ENCODE measurements around the gene GPI. TPM values are rescaled to one million over a fixed set of nuclear protein-coding genes. Genes with fewer than 3 reads are reported as not detected.
"Not testable (repeated sequence)": the region's sequence is repeated elsewhere in the genome, so short reads cannot be mapped to it uniquely, and the experiment has no call there.

Gene GPI
- total and polyA plus RNA-seq, 2 experiments from 2014 or later: 196 to 299 TPM

- no peak overlapping the region for H3K4me3 ChIP-seq
- in situ Hi-C loops (cut with MboI): no loop called here
- no peaks in the 10 kb centered on the region for H3K9me3 ChIP-seq (ENCODE audit: low read depth)
- H3K4me1 ChIP-seq (ENCODE audit: insufficient read depth): no peaks in the 10 kb centered on the region
- no peak for DNase-seq
- no peak overlapping the region for H2AFZ ChIP-seq
- H3K79me2 ChIP-seq (ENCODE audit: insufficient read depth): peaks cover 19% of the 10 kb centered on the region
- H3K9me2 ChIP-seq (ENCODE audit: insufficient read depth): no peaks in the 10 kb centered on the region
- H3K27me3 ChIP-seq (replicated peaks; ENCODE audit: insufficient read depth): no peaks in the 10 kb centered on the region
- H3F3A ChIP-seq (ENCODE audit: insufficient read depth): no peaks in the 10 kb centered on the region
- H3K27ac ChIP-seq: no peak overlapping the region
- H3K4me2 ChIP-seq (ENCODE audit: unreplicated experiment): no peak overlapping the region
- H4K20me1 ChIP-seq (ENCODE audit: insufficient read depth): no peaks in the 10 kb centered on the region
- no peak for TF ChIP-seq EZH2 (IDR thresholded peaks at IDR 0.05; ENCODE audit: insufficient read depth, poor library complexity, severe bottlenecking)
- TF ChIP-seq EZH2phosphoT487 (IDR thresholded peaks at IDR 0.05; ENCODE audit: insufficient read depth, low read depth): no peak
- H3K36me3 ChIP-seq (ENCODE audit: low read depth): peaks cover 35% of the 10 kb centered on the region; the same call in 1 of the 2 replicates
- H3K9ac ChIP-seq: no peak overlapping the region
Observed at GRCh38 chr19:34391813-34392212, 26.8 kb downstream of the GPI start.

GRCh38 chr19:34393031-34393430 is 28.0 kb downstream of the GPI start:
- Histone ChIP-seq H3K79me2 (ENCODE audit: insufficient read depth) (peaks cover 19% of the 10 kb centered on the region), H3K36me3 (ENCODE audit: low read depth) (peaks cover 29% of the 10 kb centered on the region; the same call in 1 of the 2 replicates), H2AFZ (no peak overlapping the region), H3K9ac (no peak overlapping the region), H3K27ac (no peak overlapping the region), H3F3A (ENCODE audit: insufficient read depth) (no peaks in the 10 kb centered on the region), H3K27me3 (replicated peaks; ENCODE audit: insufficient read depth) (no peaks in the 10 kb centered on the region), H3K9me3 (ENCODE audit: low read depth) (no peaks in the 10 kb centered on the region), H4K20me1 (ENCODE audit: insufficient read depth) (no peaks in the 10 kb centered on the region), H3K4me1 (ENCODE audit: insufficient read depth) (no peaks in the 10 kb centered on the region), H3K4me3 (no peak overlapping the region), H3K9me2 (ENCODE audit: insufficient read depth) (no peaks in the 10 kb centered on the region), H3K4me2 (ENCODE audit: unreplicated experiment) (no peak overlapping the region)
- in situ Hi-C loops (cut with MboI): no loop called here
- DNase-seq: no peak
- WGBS, 2 experiments (ENCODE audit: low coverage in 1 of 2, low lambda C conversion rate in 2 of 2, missing lambda C conversion rate in 2 of 2): 90 to 92% methylated on average over 9 to 11 of the region's 11 CpGs
- TF ChIP-seq EZH2phosphoT487 (IDR thresholded peaks at IDR 0.05; ENCODE audit: insufficient read depth, low read depth): no peak
- TF ChIP-seq EZH2 (IDR thresholded peaks at IDR 0.05; ENCODE audit: insufficient read depth, poor library complexity, severe bottlenecking): no peak

GRCh38 chr19:34393629-34394028 is 28.6 kb downstream of the GPI start:
- Histone ChIP-seq H2AFZ (no peak overlapping the region), H3K9ac (no peak overlapping the region), H3K9me3 (ENCODE audit: low read depth) (no peaks in the 10 kb centered on the region), H3K4me2 (ENCODE audit: unreplicated experiment) (no peak overlapping the region), H3K4me3 (no peak overlapping the region), H3K36me3 (ENCODE audit: low read depth) (peaks cover 28% of the 10 kb centered on the region; the same call in 1 of the 2 replicates), H3K27ac (no peak overlapping the region), H3K9me2 (ENCODE audit: insufficient read depth) (no peaks in the 10 kb centered on the region), H4K20me1 (ENCODE audit: insufficient read depth) (no peaks in the 10 kb centered on the region), H3K27me3 (replicated peaks; ENCODE audit: insufficient read depth) (no peaks in the 10 kb centered on the region), H3K79me2 (ENCODE audit: insufficient read depth) (peaks cover 19% of the 10 kb centered on the region), H3F3A (ENCODE audit: insufficient read depth) (no peaks in the 10 kb centered on the region), H3K4me1 (ENCODE audit: insufficient read depth) (no peaks in the 10 kb centered on the region)
- no peak for DNase-seq
- 90 to 93% methylated on average over 10 to 14 of the region's 14 CpGs for WGBS, 2 experiments (ENCODE audit: low coverage in 1 of 2, low lambda C conversion rate in 2 of 2, missing lambda C conversion rate in 2 of 2)
- no peak for TF ChIP-seq EZH2 (IDR thresholded peaks at IDR 0.05; ENCODE audit: insufficient read depth, poor library complexity, severe bottlenecking)
- no peak for TF ChIP-seq EZH2phosphoT487 (IDR thresholded peaks at IDR 0.05; ENCODE audit: insufficient read depth, low read depth)
- in situ Hi-C loops (cut with MboI): no loop called here

GRCh38 chr19:34397853-34398252 is 32.9 kb downstream of the GPI start:
- 69 to 91% methylated on average over 1 of the region's 1 CpG for WGBS, 2 experiments (ENCODE audit: low coverage in 1 of 2, low lambda C conversion rate in 2 of 2, missing lambda C conversion rate in 2 of 2)
- no peak for DNase-seq
- TF ChIP-seq EZH2phosphoT487 (IDR thresholded peaks at IDR 0.05; ENCODE audit: insufficient read depth, low read depth) (no peak), EZH2 (IDR thresholded peaks at IDR 0.05; ENCODE audit: insufficient read depth, poor library complexity, severe bottlenecking) (no peak)
- Histone ChIP-seq H3K4me3 (no peak overlapping the region), H3K4me1 (ENCODE audit: insufficient read depth) (no peaks in the 10 kb centered on the region), H3K36me3 (ENCODE audit: low read depth) (peaks cover 16% of the 10 kb centered on the region), H3K9ac (no peak overlapping the region), H3K79me2 (ENCODE audit: insufficient read depth) (no peaks in the 10 kb centered on the region), H3K27ac (no peak overlapping the region), H3K4me2 (ENCODE audit: unreplicated experiment) (no peak overlapping the region), H3F3A (ENCODE audit: insufficient read depth) (peaks cover 8% of the 10 kb centered on the region), H3K27me3 (replicated peaks; ENCODE audit: insufficient read depth) (no peaks in the 10 kb centered on the region), H4K20me1 (ENCODE audit: insufficient read depth) (no peaks in the 10 kb centered on the region), H2AFZ (no peak overlapping the region), H3K9me3 (ENCODE audit: low read depth) (no peaks in the 10 kb centered on the region), H3K9me2 (ENCODE audit: insufficient read depth) (no peaks in the 10 kb centered on the region)
- in situ Hi-C loops (cut with MboI): no loop called here

- WGBS, 2 experiments (ENCODE audit: low coverage in 1 of 2, low lambda C conversion rate in 2 of 2, missing lambda C conversion rate in 2 of 2): 88 to 94% methylated on average over 9 of the region's 9 CpGs
- H3K36me3 ChIP-seq (ENCODE audit: low read depth): peaks cover 16% of the 10 kb centered on the region
Observed at GRCh38 chr19:34399886-34400285, 34.9 kb downstream of the GPI start.

GRCh38 chr19:34400844-34401243 is 35.8 kb downstream of the GPI start:
- H3K9me2 ChIP-seq (ENCODE audit: insufficient read depth); H3K4me2 ChIP-seq (ENCODE audit: unreplicated experiment); in situ Hi-C loops (cut with MboI); H3K9ac ChIP-seq; H3K27ac ChIP-seq; H3K9me3 ChIP-seq (ENCODE audit: low read depth); H4K20me1 ChIP-seq (ENCODE audit: insufficient read depth); H2AFZ ChIP-seq; H3K4me1 ChIP-seq (ENCODE audit: insufficient read depth); H3K27me3 ChIP-seq (replicated peaks; ENCODE audit: insufficient read depth); H3K79me2 ChIP-seq (ENCODE audit: insufficient read depth); H3K4me3 ChIP-seq; DNase-seq: not testable (repeated sequence)
- 89 to 93% methylated on average over 8 of the region's 8 CpGs for WGBS, 2 experiments (ENCODE audit: low coverage in 1 of 2, low lambda C conversion rate in 2 of 2, missing lambda C conversion rate in 2 of 2)
- H3F3A ChIP-seq (ENCODE audit: insufficient read depth): peaks cover 14% of the 10 kb centered on the region
- peaks cover 16% of the 10 kb centered on the region for H3K36me3 ChIP-seq (ENCODE audit: low read depth)

More at GRCh38 chr19:34399886-34400285, 34.9 kb downstream of the GPI start:
- no peak overlapping the region for H3K4me3 ChIP-seq
- no peak overlapping the region for H3K9ac ChIP-seq
- H3K4me2 ChIP-seq (ENCODE audit: unreplicated experiment): no peak overlapping the region
- DNase-seq: no peak
- in situ Hi-C loops (cut with MboI): no loop called here
- H3F3A ChIP-seq (ENCODE audit: insufficient read depth): peaks cover 14% of the 10 kb centered on the region
- H2AFZ ChIP-seq: no peak overlapping the region
- H3K9me2 ChIP-seq (ENCODE audit: insufficient read depth): no peaks in the 10 kb centered on the region
- H4K20me1 ChIP-seq (ENCODE audit: insufficient read depth): no peaks in the 10 kb centered on the region
- H3K27me3 ChIP-seq (replicated peaks; ENCODE audit: insufficient read depth): no peaks in the 10 kb centered on the region
- H3K79me2 ChIP-seq (ENCODE audit: insufficient read depth): no peaks in the 10 kb centered on the region
- TF ChIP-seq EZH2phosphoT487 (IDR thresholded peaks at IDR 0.05; ENCODE audit: insufficient read depth, low read depth) (no peak), EZH2 (IDR thresholded peaks at IDR 0.05; ENCODE audit: insufficient read depth, poor library complexity, severe bottlenecking) (no peak)
- no peaks in the 10 kb centered on the region for H3K4me1 ChIP-seq (ENCODE audit: insufficient read depth)
- H3K27ac ChIP-seq: no peak overlapping the region
- no peaks in the 10 kb centered on the region for H3K9me3 ChIP-seq (ENCODE audit: low read depth)

Data from GM23248 (cell line).